HUES48 (cell line): ENCODE measurements around the gene ZFYVE19.
A peak's percentile ranks its signal among the peaks of the same experiment; 100 is the strongest.

Experiments used
- H3K27ac ChIP-seq: one replicate; pipeline ENCODE4 v1.7.0; 2013; ENCODE audit warnings: low read depth, low read length, inconsistent platforms
- H3K27me3 ChIP-seq: 2 replicates; pipeline ENCODE4 v1.6.1; 2013; ENCODE audit warnings: mild to moderate bottlenecking, low read length; ENCODE audit not compliant: control insufficient read depth, insufficient read depth
- H3K36me3 ChIP-seq: 2 replicates; pipeline ENCODE4 v1.6.1; 2013; ENCODE audit warnings: low read length; ENCODE audit not compliant: control insufficient read depth, insufficient read depth
- H3K4me1 ChIP-seq: 2 replicates; pipeline ENCODE4 v1.6.1; 2013; ENCODE audit warnings: mild to moderate bottlenecking, low read length; ENCODE audit not compliant: control insufficient read depth, insufficient read depth
- H3K4me3 ChIP-seq: 2 replicates; pipeline ENCODE4 v1.5.1; 2013; ENCODE audit warnings: mild to moderate bottlenecking, low read depth, low read length
- H3K9ac ChIP-seq: 2 replicates; pipeline ENCODE4 v1.6.1; 2013; ENCODE audit warnings: mild to moderate bottlenecking, low read depth, low read length, moderate library complexity
- H3K9me3 ChIP-seq: 2 replicates; pipeline ENCODE4 v1.6.1; 2013; ENCODE audit warnings: low read length; ENCODE audit not compliant: control insufficient read depth, insufficient read depth

The ZFYVE19 gene

GRCh38 chr15:40796512-40796911 lies 10.4 kb upstream of the ZFYVE19 start:
- Histone ChIP-seq H3K9me3 (no peaks in the 10 kb centered on the region), H3K4me1 (peaks cover 24% of the 10 kb centered on the region), H3K27me3 (no peaks in the 10 kb centered on the region), H3K4me3 (no peak overlapping the region), H3K27ac (no peak overlapping the region), H3K36me3 (0 out of 2 replicates have a peak, but pooled peaks cover 3% of the 10 kb centered on the region), H3K9ac (no peak overlapping the region)

GRCh38 chr15:40799523-40799922 lies 7.4 kb upstream of the ZFYVE19 start:
- H3K27ac ChIP-seq, result no peak overlapping the region
- H3K9ac ChIP-seq, result no peak overlapping the region
- no peaks in the 10 kb centered on the region for H3K27me3 ChIP-seq
- no peaks in the 10 kb centered on the region; the same call in 1 of the 2 replicates for H3K36me3 ChIP-seq
- H3K4me3 ChIP-seq, result no peak overlapping the region
- H3K4me1 ChIP-seq, result peaks cover 24% of the 10 kb centered on the region
- no peaks in the 10 kb centered on the region for H3K9me3 ChIP-seq

GRCh38 chr15:40803076-40803475 lies 3.8 kb upstream of the ZFYVE19 start:
- H3K9ac ChIP-seq, result no peak overlapping the region

GRCh38 chr15:40803688-40804087 lies 3.2 kb upstream of the ZFYVE19 start:
- Histone ChIP-seq H3K27me3 (no peaks in the 10 kb centered on the region), H3K36me3 (no peaks in the 10 kb centered on the region; the same call in 1 of the 2 replicates), H3K4me1 (peaks cover 11% of the 10 kb centered on the region), H3K4me3 (no peak overlapping the region), H3K9me3 (no peaks in the 10 kb centered on the region), H3K27ac (no peak overlapping the region), H3K9ac (no peak overlapping the region)

More at GRCh38 chr15:40803076-40803475, 3.8 kb upstream of the ZFYVE19 start:
- Histone ChIP-seq H3K27me3 (no peaks in the 10 kb centered on the region), H3K36me3 (no peaks in the 10 kb centered on the region; the same call in 1 of the 2 replicates), H3K9me3 (no peaks in the 10 kb centered on the region), H3K27ac (no peak overlapping the region), H3K4me1 (peaks cover 17% of the 10 kb centered on the region), H3K4me3 (no peak overlapping the region)

- H3K36me3 ChIP-seq, result peaks cover 16% of the 10 kb centered on the region
- H3K9me3 ChIP-seq, result no peaks in the 10 kb centered on the region
- peak overlapping the region; percentile 84 for H3K4me3 ChIP-seq
- H3K27ac ChIP-seq, result peak overlapping the region; percentile 61
- H3K9ac ChIP-seq, result peak overlapping the region; percentile 61
- H3K4me1 ChIP-seq, result peaks cover 4% of the 10 kb centered on the region
- H3K27me3 ChIP-seq, result no peaks in the 10 kb centered on the region
Observed at GRCh38 chr15:40806672-40807027, 239 bp upstream of the ZFYVE19 start.

- Histone ChIP-seq H3K27ac (no peak overlapping the region), H3K4me1 (peaks cover 4% of the 10 kb centered on the region), H3K27me3 (no peaks in the 10 kb centered on the region), H3K36me3 (peaks cover 16% of the 10 kb centered on the region), H3K9me3 (no peaks in the 10 kb centered on the region), H3K4me3 (peak overlapping the region; percentile 84), H3K9ac (no peak overlapping the region; the same call in 1 of the 2 replicates)
Observed at GRCh38 chr15:40807888-40808461, 1.1 kb downstream of the ZFYVE19 start.

GRCh38 chr15:40808861-40809450 lies 2.1 kb downstream of the ZFYVE19 start:
- H3K36me3 ChIP-seq, result peaks cover 25% of the 10 kb centered on the region
- H3K27me3 ChIP-seq, result no peaks in the 10 kb centered on the region
- peaks cover 4% of the 10 kb centered on the region for H3K4me1 ChIP-seq
- H3K27ac ChIP-seq, result no peak overlapping the region
- no peak overlapping the region for H3K9ac ChIP-seq
- H3K9me3 ChIP-seq, result no peaks in the 10 kb centered on the region
- no peak overlapping the region for H3K4me3 ChIP-seq

GRCh38 chr15:40812721-40813425 lies 6.0 kb downstream of the ZFYVE19 start:
- H3K4me1 ChIP-seq, result no peaks in the 10 kb centered on the region
- peaks cover 34% of the 10 kb centered on the region for H3K36me3 ChIP-seq

GRCh38 chr15:40815042-40815698 lies 8.3 kb downstream of the ZFYVE19 start:
- no peaks in the 10 kb centered on the region for H3K9me3 ChIP-seq
- no peaks in the 10 kb centered on the region for H3K27me3 ChIP-seq
- H3K4me1 ChIP-seq, result no peaks in the 10 kb centered on the region
- H3K36me3 ChIP-seq, result peaks cover 33% of the 10 kb centered on the region
- no peak overlapping the region for H3K27ac ChIP-seq
- H3K4me3 ChIP-seq, result no peak overlapping the region
- H3K9ac ChIP-seq, result no peak overlapping the region

More at GRCh38 chr15:40812721-40813425, 6.0 kb downstream of the ZFYVE19 start:
- H3K4me3 ChIP-seq, result no peak overlapping the region
- H3K9ac ChIP-seq, result no peak overlapping the region
- H3K27ac ChIP-seq, result no peak overlapping the region
- no peaks in the 10 kb centered on the region for H3K9me3 ChIP-seq
- H3K27me3 ChIP-seq, result no peaks in the 10 kb centered on the region

GRCh38 chr15:40819048-40819447 lies 12.2 kb downstream of the ZFYVE19 start:
- H3K4me3 ChIP-seq, result no peak overlapping the region
- no peaks in the 10 kb centered on the region for H3K9me3 ChIP-seq

GRCh38 chr15:40821195-40821594 lies 14.3 kb downstream of the ZFYVE19 start:
- H3K36me3 ChIP-seq, result no peaks in the 10 kb centered on the region
- no peak overlapping the region for H3K4me3 ChIP-seq
- H3K27me3 ChIP-seq, result no peaks in the 10 kb centered on the region
- H3K4me1 ChIP-seq, result no peaks in the 10 kb centered on the region
- H3K27ac ChIP-seq, result no peak overlapping the region
- no peak overlapping the region for H3K9ac ChIP-seq
- H3K9me3 ChIP-seq, result no peaks in the 10 kb centered on the region

More at GRCh38 chr15:40819048-40819447, 12.2 kb downstream of the ZFYVE19 start:
- no peak overlapping the region for H3K9ac ChIP-seq
- H3K27me3 ChIP-seq, result no peaks in the 10 kb centered on the region
- H3K27ac ChIP-seq, result no peak overlapping the region
- no peaks in the 10 kb centered on the region for H3K4me1 ChIP-seq
- peaks cover 9% of the 10 kb centered on the region; the same call in 1 of the 2 replicates for H3K36me3 ChIP-seq
